ENCODE data around the gene SNAP91. TPM values are rescaled to one million over a fixed set of nuclear protein-coding genes. Genes with fewer than 3 reads are reported as not detected.
"Not testable (repeated sequence)": the region's sequence is repeated elsewhere in the genome, so short reads cannot be mapped to it uniquely, and the experiment has no call there.

The SNAP91 gene
- total RNA-seq, 1 donor, result 0.36 TPM

DNA sequence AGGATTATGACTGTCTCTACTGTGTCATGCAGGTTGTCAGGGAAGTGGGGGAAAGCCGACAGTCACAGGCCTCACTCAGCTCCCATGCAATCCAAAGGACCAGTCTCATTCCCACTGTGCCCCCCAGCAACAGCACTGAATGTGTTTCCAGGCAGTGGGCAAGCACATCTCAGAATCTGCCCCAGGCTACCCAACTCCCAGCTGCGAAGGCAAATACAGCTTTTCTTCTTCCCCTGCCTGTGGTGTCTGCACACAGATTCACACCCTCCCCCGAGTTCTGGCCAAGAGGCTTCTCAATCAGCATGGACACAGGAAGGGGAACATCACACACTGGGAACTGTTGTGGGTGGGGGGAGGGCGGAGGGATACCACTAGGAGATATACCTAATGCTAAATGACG lies 75.3 kb downstream of the SNAP91 start:
- DNase-seq (ENCODE audit: low read depth), result no peak
- TF ChIP-seq, protein P1, sequence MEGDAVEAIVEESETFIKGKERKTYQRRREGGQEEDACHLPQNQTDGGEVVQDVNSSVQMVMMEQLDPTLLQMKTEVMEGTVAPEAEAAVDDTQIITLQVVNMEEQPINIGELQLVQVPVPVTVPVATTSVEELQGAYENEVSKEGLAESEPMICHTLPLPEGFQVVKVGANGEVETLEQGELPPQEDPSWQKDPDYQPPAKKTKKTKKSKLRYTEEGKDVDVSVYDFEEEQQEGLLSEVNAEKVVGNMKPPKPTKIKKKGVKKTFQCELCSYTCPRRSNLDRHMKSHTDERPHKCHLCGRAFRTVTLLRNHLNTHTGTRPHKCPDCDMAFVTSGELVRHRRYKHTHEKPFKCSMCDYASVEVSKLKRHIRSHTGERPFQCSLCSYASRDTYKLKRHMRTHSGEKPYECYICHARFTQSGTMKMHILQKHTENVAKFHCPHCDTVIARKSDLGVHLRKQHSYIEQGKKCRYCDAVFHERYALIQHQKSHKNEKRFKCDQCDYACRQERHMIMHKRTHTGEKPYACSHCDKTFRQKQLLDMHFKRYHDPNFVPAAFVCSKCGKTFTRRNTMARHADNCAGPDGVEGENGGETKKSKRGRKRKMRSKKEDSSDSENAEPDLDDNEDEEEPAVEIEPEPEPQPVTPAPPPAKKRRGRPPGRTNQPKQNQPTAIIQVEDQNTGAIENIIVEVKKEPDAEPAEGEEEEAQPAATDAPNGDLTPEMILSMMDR (IDR thresholded peaks at IDR 0.05; ENCODE audit: insufficient read depth, low read length), result no peak
- H3K4me3 ChIP-seq (ENCODE audit: low read depth, low read length), result no peak overlapping the region

DNA sequence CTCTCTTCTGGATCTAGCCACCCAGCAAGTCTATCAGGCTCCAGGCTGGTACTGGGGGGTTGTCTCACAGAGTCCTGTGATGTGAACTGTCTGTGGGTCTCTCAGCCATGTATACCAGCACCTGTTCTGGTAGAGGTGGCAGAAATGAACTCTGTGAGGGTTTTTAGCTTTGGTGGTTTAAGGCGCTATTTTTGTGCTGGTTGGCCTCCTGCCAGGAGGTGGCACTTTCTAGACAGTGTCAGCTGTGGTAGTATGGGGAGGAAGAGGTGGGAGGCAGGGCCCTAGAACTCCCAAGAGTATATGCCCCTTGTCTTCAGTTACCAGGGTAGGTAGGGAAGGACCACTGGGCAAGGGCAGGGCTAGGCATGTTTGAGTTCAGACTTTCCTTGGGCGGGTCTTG lies 75.8 kb downstream of the SNAP91 start:
- TF ChIP-seq, protein P1 (IDR thresholded peaks at IDR 0.05; ENCODE audit: insufficient read depth, low read length), result no peak
- DNase-seq (ENCODE audit: low read depth), result no peak
- no peak overlapping the region for H3K4me3 ChIP-seq (ENCODE audit: low read depth, low read length)

DNA sequence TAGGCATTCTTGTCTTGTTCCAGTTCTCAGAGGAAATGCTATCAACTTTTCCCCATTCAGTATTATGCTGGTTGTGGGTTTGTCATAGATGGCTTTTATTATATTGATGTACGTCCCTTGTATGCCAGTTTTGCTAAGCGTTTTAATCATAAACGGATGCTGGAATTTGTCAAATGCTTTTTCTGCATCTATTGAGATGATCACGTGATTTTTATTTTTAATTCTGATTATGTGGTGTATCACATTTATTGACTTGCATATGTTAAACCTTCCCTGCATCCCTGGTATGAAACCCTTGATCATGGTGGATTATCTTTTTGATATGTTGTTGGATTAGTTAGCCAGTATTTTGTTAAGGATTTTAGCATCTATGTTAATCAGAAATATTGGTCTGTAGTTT lies 79.0 kb downstream of the SNAP91 start:
- not testable (repeated sequence) for DNase-seq (ENCODE audit: low read depth); H3K4me3 ChIP-seq (ENCODE audit: low read depth, low read length)

DNA sequence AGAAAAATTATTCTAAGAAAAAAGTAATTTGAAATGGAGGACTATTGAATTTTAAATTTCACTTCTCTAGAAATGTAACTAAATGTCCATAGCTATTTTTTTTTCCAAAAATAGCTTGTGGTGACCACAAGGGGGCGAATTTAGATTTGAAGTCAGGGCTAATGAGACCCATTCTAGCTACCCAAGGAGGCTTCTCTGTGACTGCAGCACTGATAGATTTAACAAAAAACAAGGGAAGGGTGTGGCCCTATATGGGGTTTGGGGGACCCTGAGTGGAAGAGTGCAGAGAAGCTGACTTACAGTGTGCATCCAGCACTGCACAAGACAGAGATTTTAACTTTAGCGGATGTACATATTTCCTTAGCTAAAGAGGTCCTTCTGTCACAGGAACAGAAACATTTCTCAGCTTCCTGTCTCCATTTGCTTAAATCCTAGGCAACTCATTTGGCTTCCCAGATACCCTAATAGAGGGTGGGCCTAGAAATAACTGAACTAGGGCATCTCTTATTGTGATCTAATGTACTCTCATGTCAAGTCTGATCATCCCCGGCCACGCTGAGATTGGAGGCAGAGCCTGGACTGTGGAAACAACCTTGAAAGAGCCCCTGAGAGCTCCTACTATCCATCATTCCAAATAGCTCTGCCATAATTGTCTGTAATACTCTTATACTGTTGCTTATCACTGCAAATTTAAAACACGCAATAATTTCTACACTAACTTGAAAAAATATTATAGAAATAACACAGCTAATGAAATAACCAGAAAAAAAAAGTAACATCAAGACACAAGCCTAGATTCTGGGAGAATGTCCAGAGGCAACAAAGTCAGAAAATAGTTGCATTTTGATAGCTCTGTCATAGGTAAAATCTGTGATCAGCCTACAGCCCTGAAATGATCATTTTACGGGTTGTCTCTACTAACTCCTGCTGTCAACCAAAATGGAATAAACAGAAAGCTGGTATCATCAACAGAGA lies 93.6 kb downstream of the SNAP91 start:
- peak; percentile 43 for DNase-seq (ENCODE audit: low read depth)
- TF ChIP-seq, protein P1 (IDR thresholded peaks at IDR 0.05; ENCODE audit: insufficient read depth, low read length), result peak; percentile 64
- no peak overlapping the region for H3K4me3 ChIP-seq (ENCODE audit: low read depth, low read length)

DNA sequence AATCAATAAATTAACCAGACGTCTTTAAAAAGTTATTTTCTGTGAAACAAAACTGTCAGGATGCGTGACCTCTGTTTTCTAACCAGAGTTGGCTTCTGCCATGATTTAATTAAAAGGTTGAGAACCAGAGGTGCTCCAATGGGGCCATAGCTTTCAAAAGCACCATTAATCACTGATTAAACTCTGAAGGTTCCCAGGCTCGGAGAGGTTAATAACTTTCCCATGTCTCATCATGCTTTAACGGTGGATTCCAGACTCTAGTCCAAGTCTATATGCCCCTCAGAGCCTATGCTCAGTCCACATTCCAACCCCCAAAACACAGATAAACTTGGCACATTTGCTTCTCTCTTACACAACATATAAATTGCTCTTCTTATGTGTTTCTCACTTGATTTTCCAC lies 95.5 kb downstream of the SNAP91 start:
- no peak for DNase-seq (ENCODE audit: low read depth)
- TF ChIP-seq, protein P1 (IDR thresholded peaks at IDR 0.05; ENCODE audit: insufficient read depth, low read length), result no peak
- no peak overlapping the region for H3K4me3 ChIP-seq (ENCODE audit: low read depth, low read length)

DNA sequence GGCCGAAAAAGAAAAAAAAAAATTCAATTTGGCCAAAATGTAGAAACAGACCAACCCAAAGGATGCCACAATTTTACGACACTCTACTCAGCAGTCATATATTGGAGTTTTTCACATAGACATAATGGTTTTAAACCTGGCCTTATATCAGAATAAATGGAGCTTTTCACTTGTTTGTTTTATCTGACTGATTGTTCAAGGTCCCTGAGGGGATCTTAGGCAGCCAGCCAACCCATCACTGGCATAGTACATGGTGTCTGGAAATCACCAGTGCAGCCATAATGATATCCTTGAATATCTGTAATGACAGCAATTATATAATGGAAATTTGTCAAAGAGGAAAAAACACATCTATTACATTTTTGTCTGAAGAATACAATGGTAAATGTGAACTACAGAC lies 99.7 kb downstream of the SNAP91 start:
- H3K4me3 ChIP-seq (ENCODE audit: low read depth, low read length), result no peak overlapping the region
- TF ChIP-seq, protein P1 (IDR thresholded peaks at IDR 0.05; ENCODE audit: insufficient read depth, low read length), result no peak
- DNase-seq (ENCODE audit: low read depth), result no peak

DNA sequence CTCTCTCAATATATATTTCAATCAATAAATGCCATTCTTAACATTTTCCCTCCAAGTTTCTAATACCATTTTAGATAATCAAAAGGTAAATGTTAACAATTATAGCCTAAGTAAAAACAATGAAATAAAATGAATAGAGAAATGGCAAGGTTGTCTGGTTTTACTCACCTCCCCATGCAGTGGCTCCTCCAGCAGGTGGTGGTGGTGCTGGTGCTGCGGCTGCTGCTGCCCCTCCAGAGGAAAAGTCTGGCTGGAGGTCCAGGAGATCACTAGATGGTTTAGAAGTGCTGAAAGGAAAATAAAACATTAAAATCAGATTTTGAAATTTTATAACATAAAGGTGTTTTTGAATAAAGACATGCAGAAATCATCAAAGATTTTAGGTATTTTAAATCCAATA lies 103.4 kb downstream of the SNAP91 start:
- no peak overlapping the region for H3K4me3 ChIP-seq (ENCODE audit: low read depth, low read length)
- TF ChIP-seq, protein P1 (IDR thresholded peaks at IDR 0.05; ENCODE audit: insufficient read depth, low read length), result no peak
- DNase-seq (ENCODE audit: low read depth), result no peak
